GM12892 (cell line): ENCODE data around the gene UGT1A10.

ENCODE experiments used
- POLR2A ChIP-seq: IDR thresholded peaks from 2 replicates; pipeline ENCODE4 v1.6.1; 2011; ENCODE audit warnings: low read depth, low read length, control low read depth
- POLR2AphosphoS5 ChIP-seq: IDR thresholded peaks from 2 replicates; pipeline ENCODE4 v1.6.1; 2011; ENCODE audit warnings: low read depth, low read length, control low read depth
- TAF1 ChIP-seq: IDR thresholded peaks from 2 replicates; pipeline ENCODE4 v1.6.1; 2011; ENCODE audit warnings: low read depth, mild to moderate bottlenecking, control low read depth, low read length, borderline replicate concordance

DNA sequence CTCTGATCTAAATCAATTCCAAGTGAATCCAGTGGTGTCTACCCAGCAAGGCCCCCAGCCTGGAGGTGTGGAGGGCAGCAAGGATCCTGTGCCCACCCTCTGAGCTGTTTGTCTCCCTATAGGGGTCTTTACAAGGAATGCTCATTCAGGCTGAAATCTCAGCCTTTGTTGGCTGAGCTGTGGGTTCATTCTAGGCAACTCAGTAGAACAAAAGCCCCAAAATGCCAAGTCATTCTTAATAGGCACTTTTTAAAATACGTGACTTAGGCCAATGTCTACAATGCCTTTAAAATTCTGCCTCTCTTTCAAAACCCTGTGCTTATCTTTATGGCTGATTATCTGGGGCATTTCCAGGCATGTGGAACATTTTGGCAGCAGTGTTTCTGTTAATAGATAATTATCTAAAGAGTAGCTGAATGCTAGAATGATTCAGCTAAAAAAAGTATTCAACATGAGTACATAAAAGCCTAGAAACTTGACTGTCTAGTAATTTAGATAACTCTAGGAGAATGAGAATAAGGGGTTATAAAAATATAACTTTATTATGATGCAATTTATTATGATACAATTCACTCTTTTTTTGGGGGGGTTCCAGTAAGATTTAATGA, 63.9 kb downstream of the UGT1A10 start:
- TF ChIP-seq TAF1 = no peak
- no peak for TF ChIP-seq POLR2A
- no peak for TF ChIP-seq POLR2AphosphoS5
